DND-41 (cell line): ENCODE measurements around the gene VWA1.

ENCODE experiments used
- CTCF ChIP-seq: IDR thresholded peaks from 2 replicates; pipeline ENCODE4 v1.5.1; 2012; ENCODE audit warnings: borderline replicate concordance, low read length, moderate library complexity, mild to moderate bottlenecking; ENCODE audit not compliant: poor library complexity, severe bottlenecking; ENCODE audit errors: extremely low read depth
- EZH2 ChIP-seq: IDR thresholded peaks from 3 replicates; pipeline ENCODE4 v1.6.1; 2012; ENCODE audit warnings: borderline replicate concordance, low read depth, mild to moderate bottlenecking, moderate library complexity, low read length, inconsistent platforms; ENCODE audit not compliant: severe bottlenecking

DNA sequence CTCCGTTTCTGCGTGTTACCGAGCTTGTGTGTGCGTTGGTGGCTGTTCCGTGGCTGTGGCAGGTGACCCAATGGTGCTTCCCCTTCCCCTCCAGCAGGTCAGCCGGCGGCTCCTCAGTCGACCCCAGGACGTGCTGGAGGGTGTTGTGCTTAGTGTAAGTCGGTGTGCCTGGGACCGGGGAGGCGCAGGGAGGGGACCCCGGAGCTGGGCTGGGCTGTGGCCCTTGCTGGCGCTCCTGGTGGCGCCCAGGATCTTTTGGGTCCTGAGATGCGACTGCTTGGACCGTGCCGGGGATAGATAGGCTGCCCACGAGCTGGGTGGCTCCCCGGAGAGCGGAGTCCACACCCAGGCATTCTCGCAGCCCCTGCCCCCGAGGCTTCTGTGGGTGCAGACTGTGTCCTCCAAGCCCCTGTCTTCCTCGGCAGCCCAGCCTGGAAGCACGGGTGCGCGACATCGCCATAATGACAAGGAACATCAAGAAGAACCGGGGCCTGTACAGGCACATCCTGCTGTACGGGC is 19.9 kb downstream of the VWA1 start:
- TF ChIP-seq CTCF = no peak
- TF ChIP-seq EZH2 = no peak
